GM12878 (cell line): Measurements from ENCODE around the gene UBE2E1. TPM values are rescaled to one million over a fixed set of nuclear protein-coding genes. Genes with fewer than 3 reads are reported as not detected.

Experiments
- BCL11A ChIP-seq: IDR thresholded peaks from 2 replicates; pipeline ENCODE4 v1.6.1; 2011; ENCODE audit warnings: low read depth, low read length
- CEBPB ChIP-seq, 2 experiments: fragments of 150-350 bp in 1 of 2; IDR thresholded peaks; 2 replicates each; pipeline ENCODE4 v1.6.1; 2012 to 2014; ENCODE audit warnings: low read depth in 2 of 2, low read length in 2 of 2, borderline replicate concordance in 1 of 2, inconsistent platforms in 1 of 2
- CHD4 ChIP-seq: fragments of 200-600 bp; sonication (generic); IDR thresholded peaks from 2 replicates; pipeline ENCODE4 v1.6.1; 2016; ENCODE audit warnings: mild to moderate bottlenecking
- E4F1 ChIP-seq: fragments of 450-650 bp; IDR thresholded peaks from 2 replicates; pipeline ENCODE4 v1.6.1; 2018; ENCODE audit warnings: borderline replicate concordance, mild to moderate bottlenecking; ENCODE audit not compliant: partially characterized antibody
- ETV6 ChIP-seq, 2 experiments: fragments of 450-650 bp in 1 of 2; IDR thresholded peaks in 1 of 2; conservative IDR thresholded peaks in 1 of 2; 2 replicates each; pipeline ENCODE4 v1.6.1; 2014; ENCODE audit warnings: antibody characterized with exemption in 1 of 2, borderline replicate concordance in 1 of 2, low read depth in 1 of 2, mild to moderate bottlenecking in 1 of 2, moderate library complexity in 1 of 2
- FOS ChIP-seq: IDR thresholded peaks from 3 replicates; pipeline ENCODE4 v1.6.1; 2011; ENCODE audit warnings: borderline replicate concordance; ENCODE audit not compliant: insufficient read length; ENCODE audit errors: extremely low read depth
- MTA2 ChIP-seq: fragments of 450-650 bp; IDR thresholded peaks from 2 replicates; pipeline ENCODE4 v1.6.1; 2016; ENCODE audit warnings: low read depth, mild to moderate bottlenecking, moderate library complexity
- NFYA ChIP-seq: IDR thresholded peaks from 2 replicates; pipeline ENCODE4 v1.6.1; 2011; ENCODE audit warnings: low read depth, mild to moderate bottlenecking, low read length, improper control_type of control experiment, borderline replicate concordance
- PML ChIP-seq: IDR thresholded peaks from 2 replicates; pipeline ENCODE4 v1.6.1; 2012; ENCODE audit warnings: low read length, inconsistent platforms
- RAD21 ChIP-seq: IDR thresholded peaks from 2 replicates; pipeline ENCODE4 v1.6.1; 2011; ENCODE audit warnings: mild to moderate bottlenecking, low read depth, low read length, moderate library complexity; ENCODE audit not compliant: insufficient read depth
- YY1 ChIP-seq: IDR thresholded peaks from 2 replicates; pipeline ENCODE4 v1.6.1; 2011; ENCODE audit warnings: low read depth, mild to moderate bottlenecking, low read length
- ZBTB40 ChIP-seq: fragments of 450-650 bp; IDR thresholded peaks from 2 replicates; pipeline ENCODE4 v1.6.1; 2016; ENCODE audit warnings: mild to moderate bottlenecking, moderate library complexity, borderline replicate concordance
- polyA plus RNA-seq, 11 experiments: library from polyadenylated mRNA; depleted of rRNA in 4 of 11; unstranded in 6 of 11; stranded (reverse) in 5 of 11; fragments of >200 nt; fragmentation: Nextera tagmentation in 4 of 11; fragmentation: Illumina TruSeq in 1 of 11; extraction: Ambion mirVana in 4 of 11; extraction: Trizol in 1 of 11; gene quantifications; 1 replicate in 1 of 11; 2 replicates in 10 of 11; pipeline versions ENCODE4 v1.2.1 to v1.2.3, GENCODE V29; 2011 to 2016; ENCODE audit warnings: inconsistent platforms in 2 of 11, missing spikeins in 2 of 11, low read depth in 1 of 11
- total RNA-seq, 4 experiments: library from RNA; depleted of rRNA in 3 of 4; stranded (reverse); fragments of >200 nt in 3 of 4; fragmentation: Illumina TruSeq in 1 of 4; extraction: Trizol in 1 of 4; gene quantifications; 2 replicates each; pipeline versions ENCODE4 v1.2.1 to v1.2.3, GENCODE V29; 2013 to 2021
- TF ChIP-seq, protein P1 (sequence below): IDR thresholded peaks from 2 replicates; pipeline ENCODE4 v1.6.1; 2012; ENCODE audit warnings: mild to moderate bottlenecking, low read depth, low read length

UBE2E1 gene
- total and polyA plus RNA-seq, 10 of the 15 experiments (the other 5 are each of a cell fraction or from before 2014, with no cell fraction given) = 18.7 to 425 (median 147) TPM

GRCh38 chr3:23811919-23812318 is 6.2 kb downstream of the UBE2E1 start (continued):
- TF ChIP-seq ZBTB40 (peak; percentile 78; the same call in 1 of the 2 replicates), CHD4 (no peak), NFYA (no peak), FOS (no peak), BCL11A (no peak), PML (no peak), RAD21 (no peak), CEBPB (IDR thresholded peaks at IDR 0.05; ENCODE audit: borderline replicate concordance in 1 of 2, low read depth in 2 of 2, low read length in 2 of 2) (no peak), MTA2 (no peak), E4F1 (no peak), YY1 (peak; percentile 77; the same call in 1 of the 2 replicates), ETV6 (conservative IDR thresholded peaks at IDR 0.05 in 1 of 2, IDR thresholded peaks at IDR 0.05 in 1 of 2; ENCODE audit: borderline replicate concordance in 1 of 2, low read depth in 1 of 2) (no peak)
- TF ChIP-seq, protein P1, sequence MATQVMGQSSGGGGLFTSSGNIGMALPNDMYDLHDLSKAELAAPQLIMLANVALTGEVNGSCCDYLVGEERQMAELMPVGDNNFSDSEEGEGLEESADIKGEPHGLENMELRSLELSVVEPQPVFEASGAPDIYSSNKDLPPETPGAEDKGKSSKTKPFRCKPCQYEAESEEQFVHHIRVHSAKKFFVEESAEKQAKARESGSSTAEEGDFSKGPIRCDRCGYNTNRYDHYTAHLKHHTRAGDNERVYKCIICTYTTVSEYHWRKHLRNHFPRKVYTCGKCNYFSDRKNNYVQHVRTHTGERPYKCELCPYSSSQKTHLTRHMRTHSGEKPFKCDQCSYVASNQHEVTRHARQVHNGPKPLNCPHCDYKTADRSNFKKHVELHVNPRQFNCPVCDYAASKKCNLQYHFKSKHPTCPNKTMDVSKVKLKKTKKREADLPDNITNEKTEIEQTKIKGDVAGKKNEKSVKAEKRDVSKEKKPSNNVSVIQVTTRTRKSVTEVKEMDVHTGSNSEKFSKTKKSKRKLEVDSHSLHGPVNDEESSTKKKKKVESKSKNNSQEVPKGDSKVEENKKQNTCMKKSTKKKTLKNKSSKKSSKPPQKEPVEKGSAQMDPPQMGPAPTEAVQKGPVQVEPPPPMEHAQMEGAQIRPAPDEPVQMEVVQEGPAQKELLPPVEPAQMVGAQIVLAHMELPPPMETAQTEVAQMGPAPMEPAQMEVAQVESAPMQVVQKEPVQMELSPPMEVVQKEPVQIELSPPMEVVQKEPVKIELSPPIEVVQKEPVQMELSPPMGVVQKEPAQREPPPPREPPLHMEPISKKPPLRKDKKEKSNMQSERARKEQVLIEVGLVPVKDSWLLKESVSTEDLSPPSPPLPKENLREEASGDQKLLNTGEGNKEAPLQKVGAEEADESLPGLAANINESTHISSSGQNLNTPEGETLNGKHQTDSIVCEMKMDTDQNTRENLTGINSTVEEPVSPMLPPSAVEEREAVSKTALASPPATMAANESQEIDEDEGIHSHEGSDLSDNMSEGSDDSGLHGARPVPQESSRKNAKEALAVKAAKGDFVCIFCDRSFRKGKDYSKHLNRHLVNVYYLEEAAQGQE = no peak
